ENCODE measurements around the gene BCKDHB.

DNA sequence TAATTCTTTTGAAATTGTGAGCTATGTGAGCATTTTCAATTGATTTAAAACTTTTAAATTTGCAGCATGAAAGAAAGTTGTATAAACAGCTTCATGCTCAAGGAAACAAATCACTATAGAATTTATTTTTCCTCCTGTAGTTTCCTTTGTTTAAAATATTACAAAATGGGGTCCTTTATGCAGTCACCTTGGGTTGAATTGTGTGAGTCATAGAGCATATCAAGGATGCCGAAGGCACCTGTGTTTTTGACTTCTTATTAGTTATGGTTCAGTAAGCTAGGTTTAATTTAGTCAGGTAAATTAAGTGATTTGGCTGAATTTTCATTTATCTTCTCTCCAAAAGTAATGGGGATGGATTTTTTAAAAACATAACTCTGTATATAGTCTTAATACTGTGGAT lies 96.8 kb downstream of the BCKDHB start:
- TF ChIP-seq, protein P1, sequence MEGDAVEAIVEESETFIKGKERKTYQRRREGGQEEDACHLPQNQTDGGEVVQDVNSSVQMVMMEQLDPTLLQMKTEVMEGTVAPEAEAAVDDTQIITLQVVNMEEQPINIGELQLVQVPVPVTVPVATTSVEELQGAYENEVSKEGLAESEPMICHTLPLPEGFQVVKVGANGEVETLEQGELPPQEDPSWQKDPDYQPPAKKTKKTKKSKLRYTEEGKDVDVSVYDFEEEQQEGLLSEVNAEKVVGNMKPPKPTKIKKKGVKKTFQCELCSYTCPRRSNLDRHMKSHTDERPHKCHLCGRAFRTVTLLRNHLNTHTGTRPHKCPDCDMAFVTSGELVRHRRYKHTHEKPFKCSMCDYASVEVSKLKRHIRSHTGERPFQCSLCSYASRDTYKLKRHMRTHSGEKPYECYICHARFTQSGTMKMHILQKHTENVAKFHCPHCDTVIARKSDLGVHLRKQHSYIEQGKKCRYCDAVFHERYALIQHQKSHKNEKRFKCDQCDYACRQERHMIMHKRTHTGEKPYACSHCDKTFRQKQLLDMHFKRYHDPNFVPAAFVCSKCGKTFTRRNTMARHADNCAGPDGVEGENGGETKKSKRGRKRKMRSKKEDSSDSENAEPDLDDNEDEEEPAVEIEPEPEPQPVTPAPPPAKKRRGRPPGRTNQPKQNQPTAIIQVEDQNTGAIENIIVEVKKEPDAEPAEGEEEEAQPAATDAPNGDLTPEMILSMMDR (conservative IDR thresholded peaks at IDR 0.05; ENCODE audit: low read depth, low read length) = no peak
- TF ChIP-seq, protein P2, sequence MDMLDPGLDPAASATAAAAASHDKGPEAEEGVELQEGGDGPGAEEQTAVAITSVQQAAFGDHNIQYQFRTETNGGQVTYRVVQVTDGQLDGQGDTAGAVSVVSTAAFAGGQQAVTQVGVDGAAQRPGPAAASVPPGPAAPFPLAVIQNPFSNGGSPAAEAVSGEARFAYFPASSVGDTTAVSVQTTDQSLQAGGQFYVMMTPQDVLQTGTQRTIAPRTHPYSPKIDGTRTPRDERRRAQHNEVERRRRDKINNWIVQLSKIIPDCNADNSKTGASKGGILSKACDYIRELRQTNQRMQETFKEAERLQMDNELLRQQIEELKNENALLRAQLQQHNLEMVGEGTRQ (IDR thresholded peaks at IDR 0.05; ENCODE audit: low read depth, low read length) = no peak
- TF ChIP-seq MXI1 (IDR thresholded peaks at IDR 0.05; ENCODE audit: borderline replicate concordance, low read depth, low read length) (no peak), POLR2A (IDR thresholded peaks at IDR 0.05; ENCODE audit: low read depth, low read length) (no peak), BHLHE40 (IDR thresholded peaks at IDR 0.05; ENCODE audit: low read depth, low read length) (no peak), RFX5 (IDR thresholded peaks at IDR 0.05; ENCODE audit: low read depth, low read length) (no peak), RAD21 (IDR thresholded peaks at IDR 0.05; ENCODE audit: low read length) (no peak), MAFK (IDR thresholded peaks at IDR 0.05; ENCODE audit: low read depth, low read length) (no peak), SMC3 (IDR thresholded peaks at IDR 0.05; ENCODE audit: low read depth, low read length) (no peak), RCOR1 (IDR thresholded peaks at IDR 0.05; ENCODE audit: insufficient replicate concordance, low read length) (no peak), MAZ (IDR thresholded peaks at IDR 0.05; ENCODE audit: borderline replicate concordance, low read depth, low read length) (no peak), CEBPB (IDR thresholded peaks at IDR 0.05; ENCODE audit: low read depth, low read length) (no peak)
- TF ChIP-seq, protein P3, sequence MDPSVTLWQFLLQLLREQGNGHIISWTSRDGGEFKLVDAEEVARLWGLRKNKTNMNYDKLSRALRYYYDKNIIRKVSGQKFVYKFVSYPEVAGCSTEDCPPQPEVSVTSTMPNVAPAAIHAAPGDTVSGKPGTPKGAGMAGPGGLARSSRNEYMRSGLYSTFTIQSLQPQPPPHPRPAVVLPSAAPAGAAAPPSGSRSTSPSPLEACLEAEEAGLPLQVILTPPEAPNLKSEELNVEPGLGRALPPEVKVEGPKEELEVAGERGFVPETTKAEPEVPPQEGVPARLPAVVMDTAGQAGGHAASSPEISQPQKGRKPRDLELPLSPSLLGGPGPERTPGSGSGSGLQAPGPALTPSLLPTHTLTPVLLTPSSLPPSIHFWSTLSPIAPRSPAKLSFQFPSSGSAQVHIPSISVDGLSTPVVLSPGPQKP (IDR thresholded peaks at IDR 0.05; ENCODE audit: borderline replicate concordance, low read depth, low read length) = no peak

All from IMR-90 (cell line).